Measurements from ENCODE around the gene HNF1A. TPM values are rescaled to one million over a fixed set of nuclear protein-coding genes. Genes with fewer than 3 reads are reported as not detected.

The HNF1A gene
- total RNA-seq, 1 donor from 2014 or later, result not detected

GRCh38 chr12:120988658-120989057 lies 10.3 kb downstream of the HNF1A start:
- no peak overlapping the region for H3K4me3 ChIP-seq (ENCODE audit: low read depth, low read length)
- H3K27me3 ChIP-seq (ENCODE audit: control insufficient read depth, insufficient read depth, low read length), result no peaks in the 10 kb centered on the region
- no peak for TF ChIP-seq CTCF (IDR thresholded peaks at IDR 0.05; ENCODE audit: insufficient read depth, low read length, severe bottlenecking)
- DNase-seq (ENCODE audit: low read depth) (no peak), FAIRE-seq (no peak)
- no peaks in the 10 kb centered on the region for H3K36me3 ChIP-seq (ENCODE audit: control insufficient read depth, insufficient read depth, low read length)

GRCh38 chr12:120989687-120990086 lies 11.3 kb downstream of the HNF1A start:
- DNase-seq (ENCODE audit: low read depth) (no peak), FAIRE-seq (no peak)
- TF ChIP-seq CTCF (IDR thresholded peaks at IDR 0.05; ENCODE audit: insufficient read depth, low read length, severe bottlenecking), result no peak
- H3K36me3 ChIP-seq (ENCODE audit: control insufficient read depth, insufficient read depth, low read length), result no peaks in the 10 kb centered on the region
- H3K27me3 ChIP-seq (ENCODE audit: control insufficient read depth, insufficient read depth, low read length), result no peaks in the 10 kb centered on the region
- H3K4me3 ChIP-seq (ENCODE audit: low read depth, low read length), result no peak overlapping the region

- FAIRE-seq, result no peak
- no peak for DNase-seq (ENCODE audit: low read depth)
- no peaks in the 10 kb centered on the region for H3K36me3 ChIP-seq (ENCODE audit: control insufficient read depth, insufficient read depth, low read length)
- no peaks in the 10 kb centered on the region for H3K27me3 ChIP-seq (ENCODE audit: control insufficient read depth, insufficient read depth, low read length)
- no peak for TF ChIP-seq CTCF (IDR thresholded peaks at IDR 0.05; ENCODE audit: insufficient read depth, low read length, severe bottlenecking)
- no peak overlapping the region for H3K4me3 ChIP-seq (ENCODE audit: low read depth, low read length)
These were observed 12.2 kb downstream of the HNF1A start for GRCh38 chr12:120990487-120991055.

GRCh38 chr12:120991965-120992364 lies 13.6 kb downstream of the HNF1A start:
- no peak for TF ChIP-seq CTCF (IDR thresholded peaks at IDR 0.05; ENCODE audit: insufficient read depth, low read length, severe bottlenecking)
- Histone ChIP-seq H3K36me3 (ENCODE audit: control insufficient read depth, insufficient read depth, low read length) (no peaks in the 10 kb centered on the region), H3K27me3 (ENCODE audit: control insufficient read depth, insufficient read depth, low read length) (no peaks in the 10 kb centered on the region), H3K4me3 (ENCODE audit: low read depth, low read length) (no peak overlapping the region)
- FAIRE-seq, result no peak
- no peak for DNase-seq (ENCODE audit: low read depth)

- FAIRE-seq, result no peak
- TF ChIP-seq CTCF (IDR thresholded peaks at IDR 0.05; ENCODE audit: insufficient read depth, low read length, severe bottlenecking), result no peak
- Histone ChIP-seq H3K4me3 (ENCODE audit: low read depth, low read length) (no peak overlapping the region), H3K36me3 (ENCODE audit: control insufficient read depth, insufficient read depth, low read length) (no peaks in the 10 kb centered on the region), H3K27me3 (ENCODE audit: control insufficient read depth, insufficient read depth, low read length) (no peaks in the 10 kb centered on the region)
- no peak for DNase-seq (ENCODE audit: low read depth)
These were observed 14.6 kb downstream of the HNF1A start for GRCh38 chr12:120992989-120993388.

GRCh38 chr12:120993496-120993895 lies 15.2 kb downstream of the HNF1A start:
- Histone ChIP-seq H3K36me3 (ENCODE audit: control insufficient read depth, insufficient read depth, low read length) (no peaks in the 10 kb centered on the region), H3K27me3 (ENCODE audit: control insufficient read depth, insufficient read depth, low read length) (no peaks in the 10 kb centered on the region), H3K4me3 (ENCODE audit: low read depth, low read length) (no peak overlapping the region)
- FAIRE-seq (no peak), DNase-seq (ENCODE audit: low read depth) (no peak)
- TF ChIP-seq CTCF (IDR thresholded peaks at IDR 0.05; ENCODE audit: insufficient read depth, low read length, severe bottlenecking), result no peak

Data from bronchial epithelial cell (primary cell).